Right kidney (tissue), 9 donors: ENCODE data around the gene MED25.

ENCODE experiments used
- DNase-seq: peaks from one replicate; pipeline ENCODE4 v3.0.0-alpha.2; 2016
- long read RNA-seq, 8 donors: transcript quantifications; one replicate each; lab custom pipeline, GENCODE V29; 2026

Gene MED25
- long read RNA-seq, donor 1, partial matches to known transcripts: 0 of 3 reads
- long read RNA-seq, donor 1, other reads (novel, unspliced or antisense): 0 of 3 reads
- long read RNA-seq, donor 2, partial matches to known transcripts: 13 of 14 reads
- long read RNA-seq, donor 2, other reads (novel, unspliced or antisense): 0 of 14 reads
- long read RNA-seq, donor 3, partial matches to known transcripts: 0 of 2 reads
- long read RNA-seq, donor 3, other reads (novel, unspliced or antisense): 0 of 2 reads
- long read RNA-seq, donor 4, partial matches to known transcripts: 21 of 22 reads
- long read RNA-seq, donor 4, other reads (novel, unspliced or antisense): 0 of 22 reads
- long read RNA-seq, donor 5, partial matches to known transcripts: 5 of 7 reads
- long read RNA-seq, donor 5, other reads (novel, unspliced or antisense): 0 of 7 reads
- long read RNA-seq, donor 6, partial matches to known transcripts: 17 of 21 reads
- long read RNA-seq, donor 6, other reads (novel, unspliced or antisense): 0 of 21 reads
- long read RNA-seq, donor 7, partial matches to known transcripts: 35 of 39 reads
- long read RNA-seq, donor 7, other reads (novel, unspliced or antisense): 0 of 39 reads
- long read RNA-seq, donor 8, partial matches to known transcripts: 5 of 8 reads
- long read RNA-seq, donor 8, other reads (novel, unspliced or antisense): 0 of 8 reads

- peak; percentile 100 for DNase-seq
Observed at GRCh38 chr19:49817964-49818648, at the start of gene MED25. TSS of gene MED25 (plus strand) at chr19:49818289. CDS start at chr19:49818342, 53 bp downstream.

DNA sequence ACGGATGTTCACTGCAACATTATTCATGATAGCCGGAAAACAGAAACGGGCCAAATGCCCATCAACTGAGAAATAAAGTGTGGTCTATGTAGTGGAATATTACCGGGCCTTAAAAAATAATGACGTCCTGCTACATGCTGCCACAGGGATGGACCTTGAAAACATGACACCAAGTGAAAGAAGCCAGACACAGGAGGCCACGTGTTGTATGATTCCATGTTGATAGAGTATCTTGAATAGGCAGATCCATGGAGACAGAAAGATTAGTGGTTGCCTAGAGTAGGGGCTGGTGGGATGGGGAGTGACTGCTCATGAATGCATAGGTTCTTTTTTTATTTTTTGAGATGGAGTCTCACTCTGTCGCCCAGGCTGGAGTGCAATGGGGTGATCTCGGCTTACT is 47.6 kb upstream of the MED25 start:
- DNase-seq: no peak

DNA sequence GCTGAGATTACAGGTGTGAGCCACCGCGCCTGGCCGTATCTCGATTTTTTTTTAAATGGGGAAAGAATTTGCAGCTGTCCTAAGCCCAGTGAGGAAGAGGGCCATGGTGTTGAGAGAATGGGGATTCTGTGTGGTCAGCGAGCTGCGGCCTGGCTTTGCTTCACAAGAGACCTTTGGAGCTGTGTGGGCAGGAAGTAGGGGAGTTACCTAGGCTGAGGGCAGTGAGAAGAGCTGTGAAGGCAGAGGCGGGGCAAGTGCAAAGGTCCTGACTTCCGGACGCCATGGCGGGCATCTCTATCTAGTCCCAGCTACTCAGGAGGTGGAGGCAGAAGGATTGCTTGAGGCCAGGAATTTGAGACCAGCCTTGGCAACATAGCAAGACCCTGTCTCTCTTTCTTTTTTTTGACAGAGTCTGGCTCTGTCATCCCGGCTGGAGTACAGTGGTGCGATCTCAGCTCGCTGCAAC is 46.4 kb upstream of the MED25 start:
- DNase-seq: no peak

DNA sequence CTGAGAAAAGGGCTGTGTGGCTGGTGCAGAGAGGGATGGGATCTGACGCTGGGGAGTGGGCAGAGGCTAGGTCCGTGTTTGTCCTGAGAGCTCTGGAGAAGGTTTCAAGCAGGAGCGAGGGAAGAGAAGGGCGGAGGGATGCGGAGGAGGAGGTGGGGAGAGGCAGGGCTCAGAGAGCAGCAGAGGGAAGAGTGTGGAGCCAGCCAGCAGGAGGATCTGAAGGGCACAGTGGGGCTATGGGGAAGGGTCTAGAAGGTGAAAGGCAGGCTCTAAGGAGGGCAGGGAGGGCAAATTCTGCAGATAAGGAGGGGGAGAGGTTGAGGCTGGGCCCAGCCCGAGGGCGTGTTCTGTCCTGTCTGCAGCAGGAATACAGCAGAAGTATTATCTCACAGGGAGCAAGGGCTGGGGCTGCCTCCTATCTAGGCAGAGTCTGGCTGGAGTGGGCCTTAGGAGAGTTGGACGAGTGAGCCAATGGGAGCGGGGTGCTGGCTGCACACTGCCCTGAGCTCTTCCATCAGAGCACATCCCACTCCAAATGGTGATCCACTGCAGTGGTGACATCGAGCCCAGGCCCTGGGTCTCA is 45.1 kb upstream of the MED25 start:
- no peak for DNase-seq

DNA sequence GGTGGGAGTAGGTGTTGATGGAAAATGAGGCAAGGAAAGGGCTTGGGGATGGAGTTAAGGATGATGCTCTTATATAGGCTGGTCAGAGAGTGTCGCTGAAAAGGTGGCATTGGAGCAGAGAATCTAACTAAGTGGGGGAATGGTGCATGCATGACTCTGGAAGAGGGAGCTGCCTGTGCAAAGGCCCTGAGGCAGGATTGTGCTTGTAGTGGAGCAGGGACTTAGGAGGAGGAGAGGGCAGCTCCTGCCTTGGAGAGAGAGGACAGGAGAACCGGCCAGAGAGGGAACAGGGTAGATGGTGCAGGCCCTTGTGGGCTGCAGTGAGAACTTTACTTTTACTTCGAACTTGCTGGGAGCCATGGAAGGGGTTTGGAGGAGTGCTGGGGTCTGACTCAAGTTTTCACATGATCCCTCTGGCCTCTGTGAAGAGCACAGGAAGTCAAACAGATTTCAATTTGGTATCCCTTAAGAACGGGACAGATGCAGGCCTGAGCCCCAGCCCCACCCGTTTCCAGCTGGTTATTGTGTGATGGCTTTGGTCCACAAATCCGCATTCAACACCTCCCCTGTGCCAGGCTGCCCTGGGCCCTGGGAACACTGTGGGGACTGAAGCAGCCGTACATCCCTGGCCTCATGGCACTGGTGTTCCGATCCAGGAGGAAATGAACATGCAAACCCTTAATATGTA is 44.3 kb upstream of the MED25 start:
- no peak for DNase-seq

GRCh38 chr19:49774969-49775368 is 43.1 kb upstream of the MED25 start:
- no peak for DNase-seq

DNA sequence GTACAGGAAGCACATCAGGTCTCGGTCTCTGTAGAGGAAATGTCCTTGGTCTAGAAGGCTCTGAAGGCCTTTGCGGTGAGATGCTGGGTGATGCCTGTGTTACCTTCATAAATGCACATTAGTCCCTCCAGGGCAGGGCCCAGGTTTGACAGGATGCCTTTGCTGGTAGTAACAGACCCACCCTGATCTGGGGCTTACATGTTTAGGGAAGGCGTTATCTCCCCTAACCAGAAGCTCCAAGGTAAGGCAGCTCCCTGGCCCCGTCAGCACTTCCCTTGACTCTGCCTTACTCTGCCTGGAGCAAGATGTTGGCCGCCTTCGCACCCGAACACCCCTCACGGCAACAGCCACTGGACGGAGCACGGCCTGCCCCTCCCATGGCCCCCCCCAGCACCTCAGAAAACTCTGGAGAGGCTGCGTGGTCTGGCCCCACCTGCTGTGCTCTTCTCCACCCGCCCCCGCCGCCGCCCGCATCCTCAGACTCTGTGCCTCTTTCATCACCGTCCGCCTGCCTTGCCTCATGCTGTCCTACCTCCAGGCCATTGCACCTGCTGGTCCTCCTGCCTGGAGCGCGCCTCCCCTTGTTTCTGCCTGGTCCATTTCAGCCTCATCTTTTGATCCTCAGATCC is 42.2 kb upstream of the MED25 start:
- DNase-seq: no peak

- no peak for DNase-seq
Observed at GRCh38 chr19:49776371-49776764, 41.7 kb upstream of the MED25 start.

DNA sequence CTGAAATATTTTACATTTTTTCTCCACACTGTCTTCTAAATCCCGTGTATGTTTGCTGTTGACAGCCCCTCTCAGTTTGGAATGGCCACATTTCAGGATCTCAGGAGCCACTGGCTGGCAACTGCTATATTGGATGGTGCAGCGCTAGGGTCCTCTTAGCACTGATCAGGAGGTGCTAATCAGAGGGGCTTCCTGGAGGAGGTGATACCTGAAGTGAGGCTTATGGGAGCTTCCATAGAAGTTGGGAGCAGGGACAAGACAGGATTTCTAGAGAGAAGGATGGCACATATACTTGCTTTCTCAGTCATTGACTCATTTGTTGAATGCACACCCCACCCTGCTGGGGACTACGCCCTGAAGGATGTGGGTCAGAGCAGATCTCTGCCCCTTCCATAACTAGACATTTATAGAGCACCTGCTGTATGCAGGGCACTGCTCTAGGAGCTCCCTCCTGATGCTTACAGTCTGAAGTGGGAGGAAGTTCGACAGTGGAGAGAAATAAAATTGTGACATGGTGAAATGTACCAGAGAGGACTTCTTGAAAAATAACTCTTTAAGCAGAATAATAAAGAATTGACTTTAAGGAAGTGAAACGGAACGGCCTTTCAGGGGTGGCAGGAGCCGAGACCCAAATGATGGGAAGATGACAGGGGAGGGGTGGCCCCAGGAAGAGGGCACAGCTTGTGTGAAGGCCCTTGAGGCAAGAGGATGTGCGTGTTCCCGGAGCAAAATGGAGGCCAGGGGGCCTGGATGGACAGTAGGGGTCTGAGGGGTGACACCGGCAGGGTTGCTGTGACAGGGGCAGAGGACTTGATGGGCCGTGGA is 38.1 kb upstream of the MED25 start:
- no peak for DNase-seq

DNA sequence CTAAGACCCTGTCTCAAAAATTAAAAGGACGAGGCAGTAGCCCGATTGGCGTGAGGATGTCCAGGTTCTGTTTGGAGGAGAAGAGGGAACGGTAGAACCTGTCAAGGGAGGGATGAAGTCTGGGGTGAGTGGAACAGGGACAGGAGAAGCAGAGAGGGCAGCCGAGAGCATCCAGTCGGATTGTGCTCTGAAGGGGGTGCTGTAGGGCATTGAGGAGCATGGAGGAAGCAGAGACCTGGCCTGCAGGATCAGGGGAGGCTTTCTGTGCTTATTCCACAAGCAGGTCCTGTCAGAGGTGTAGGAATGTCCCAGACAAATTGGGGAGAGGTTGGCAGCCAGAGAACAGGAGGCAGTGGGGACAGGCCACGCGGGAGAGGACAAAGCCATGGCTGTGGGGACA is 37.2 kb upstream of the MED25 start:
- no peak for DNase-seq

- DNase-seq: no peak
Observed at GRCh38 chr19:49781394-49781793, 36.7 kb upstream of the MED25 start.

GRCh38 chr19:49782515-49782914 is 35.6 kb upstream of the MED25 start:
- DNase-seq: no peak

DNA sequence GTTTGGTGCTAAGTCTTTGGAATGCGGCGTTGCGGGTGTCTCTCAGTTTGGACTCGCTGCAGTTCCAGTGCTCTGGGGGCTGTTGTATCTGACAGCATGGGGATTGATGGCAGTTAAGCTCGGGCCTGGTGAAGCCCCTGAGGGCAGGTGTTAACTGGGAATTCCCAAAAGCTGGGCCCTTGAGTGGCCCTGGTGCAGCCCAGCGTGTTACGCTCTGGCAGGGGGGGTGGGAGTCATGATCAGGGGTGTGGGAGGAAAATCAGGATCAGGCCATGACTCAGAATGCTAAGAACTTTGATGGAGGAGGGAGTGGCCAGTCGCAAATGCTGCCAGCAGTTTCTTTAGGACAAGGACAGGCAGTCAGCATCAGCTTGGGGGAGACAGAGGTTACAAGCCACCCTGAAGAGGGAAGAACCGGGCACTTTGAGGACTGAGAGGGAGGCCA is 31.7 kb upstream of the MED25 start:
- DNase-seq: no peak

GRCh38 chr19:49787746-49788145 is 30.3 kb upstream of the MED25 start:
- DNase-seq: no peak

DNA sequence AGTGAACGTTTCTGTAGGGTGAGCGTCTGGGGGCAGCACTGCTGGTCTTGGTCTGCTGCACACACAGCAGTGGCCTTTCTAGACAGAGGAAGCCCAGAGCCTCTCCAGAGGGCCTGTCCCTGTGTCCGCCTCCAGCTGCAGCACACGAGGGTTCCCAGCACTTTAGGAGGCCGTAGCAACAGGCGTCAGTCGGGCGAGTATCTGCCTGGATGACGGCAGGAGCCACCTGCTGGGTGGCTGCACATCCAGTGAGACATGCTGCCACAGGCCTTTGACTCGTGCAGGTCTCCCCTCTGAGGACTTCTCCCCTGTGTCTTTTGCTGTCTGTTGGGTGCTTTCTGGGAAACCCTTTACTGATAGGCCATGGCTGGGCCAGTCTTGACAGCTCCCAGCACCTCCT is 29.2 kb upstream of the MED25 start:
- no peak for DNase-seq

GRCh38 chr19:49790866-49791265 is 27.2 kb upstream of the MED25 start:
- DNase-seq: no peak

DNA sequence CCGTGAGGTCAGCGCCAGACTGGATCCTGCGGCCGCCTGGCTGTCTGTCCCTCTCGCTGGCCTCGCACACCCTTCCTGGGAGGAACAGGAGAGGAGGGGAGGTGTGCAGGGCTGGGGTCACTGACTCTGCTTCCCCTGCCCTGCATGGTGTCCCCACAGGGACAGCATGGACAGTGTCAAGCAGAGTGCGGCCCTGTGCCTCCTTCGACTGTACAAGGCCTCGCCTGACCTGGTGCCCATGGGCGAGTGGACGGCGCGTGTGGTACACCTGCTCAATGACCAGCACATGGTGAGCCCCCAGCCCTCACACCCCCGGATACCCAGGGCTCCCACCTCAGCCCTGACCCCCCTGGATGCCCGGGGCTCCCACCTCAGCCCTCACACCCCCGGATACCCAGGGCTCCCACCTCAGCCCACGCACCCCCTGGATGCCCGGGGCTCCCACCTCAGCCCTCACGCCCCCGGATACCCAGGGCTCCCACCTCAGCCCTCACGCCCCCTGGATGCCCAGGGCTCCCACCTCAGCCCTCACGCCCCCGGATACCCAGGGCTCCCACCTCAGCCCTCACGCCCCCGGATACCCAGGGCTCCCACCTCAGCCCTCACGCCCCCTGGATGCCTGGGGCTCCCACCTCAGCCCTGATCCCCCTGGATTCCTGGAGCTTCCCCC is 26.2 kb upstream of the MED25 start:
- no peak for DNase-seq

- DNase-seq: no peak
Observed at GRCh38 chr19:49792829-49793560, 25.1 kb upstream of the MED25 start.

GRCh38 chr19:49793561-49793840 is 24.6 kb upstream of the MED25 start:
- DNase-seq: no peak

- no peak for DNase-seq
Observed at GRCh38 chr19:49795615-49796014, 22.5 kb upstream of the MED25 start.
